Measurements from ENCODE around the gene MYO3B. TPM values are rescaled to one million over a fixed set of nuclear protein-coding genes. Genes with fewer than 3 reads are reported as not detected.
A peak's percentile ranks its signal among the peaks of the same experiment; 100 is the strongest.

Gene MYO3B
- polyA plus RNA-seq, 1 donor = 0.30 TPM

DNA sequence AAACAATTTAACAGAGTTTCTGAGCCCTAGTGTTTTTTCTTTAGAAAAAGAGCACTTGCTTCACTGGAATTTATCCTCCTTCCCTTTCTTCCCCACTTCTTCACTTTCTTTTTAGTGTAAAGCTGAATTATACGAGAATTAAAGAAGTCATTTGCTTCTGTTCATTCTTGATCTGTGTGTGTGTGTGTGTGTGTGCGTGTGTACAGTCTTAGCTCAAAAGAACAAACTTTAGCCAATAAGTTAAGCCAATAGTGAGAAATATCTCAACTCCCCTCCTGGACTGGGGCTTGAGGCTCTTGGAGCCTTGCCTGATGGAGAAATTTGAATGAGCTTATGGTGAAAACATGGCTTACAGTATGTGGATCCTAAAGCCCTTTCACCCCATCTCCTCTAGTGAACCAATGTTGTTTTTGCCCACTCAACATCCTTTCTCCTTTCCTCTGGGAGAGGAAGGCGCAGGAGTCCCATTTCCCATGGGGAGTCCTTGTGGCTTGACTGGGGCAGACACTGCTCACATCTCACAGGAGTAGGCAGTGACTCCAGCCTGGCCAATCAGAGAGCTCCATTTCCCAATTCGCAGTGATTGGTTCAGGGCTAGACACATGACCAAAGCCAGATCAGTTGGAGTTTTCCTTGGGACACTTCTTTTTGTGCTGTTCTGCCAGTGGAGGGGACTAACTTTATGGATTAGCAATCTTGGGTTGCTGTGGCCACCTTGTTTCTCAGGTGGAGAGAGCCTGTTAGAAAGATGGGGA, 16.3 kb upstream of the MYO3B start:
- no peak for DNase-seq
- Histone ChIP-seq H3K4me3 (ENCODE audit: low read length) (no peak overlapping the region), H3K27ac (ENCODE audit: low read length) (no peak overlapping the region), H3K36me3 (ENCODE audit: control insufficient read depth, insufficient read depth, low read length) (no peaks in the 10 kb centered on the region), H3K27me3 (ENCODE audit: control insufficient read depth, insufficient read depth, low read length) (no peaks in the 10 kb centered on the region), H3K9me3 (ENCODE audit: control insufficient read depth, low read depth, low read length) (no peaks in the 10 kb centered on the region), H3K4me1 (ENCODE audit: control insufficient read depth, insufficient read depth, low read length) (no peaks in the 10 kb centered on the region)
- no CpG with 5 or more reads among the region's 4 CpGs for WGBS (ENCODE audit: insufficient coverage, low lambda C conversion rate)

DNA sequence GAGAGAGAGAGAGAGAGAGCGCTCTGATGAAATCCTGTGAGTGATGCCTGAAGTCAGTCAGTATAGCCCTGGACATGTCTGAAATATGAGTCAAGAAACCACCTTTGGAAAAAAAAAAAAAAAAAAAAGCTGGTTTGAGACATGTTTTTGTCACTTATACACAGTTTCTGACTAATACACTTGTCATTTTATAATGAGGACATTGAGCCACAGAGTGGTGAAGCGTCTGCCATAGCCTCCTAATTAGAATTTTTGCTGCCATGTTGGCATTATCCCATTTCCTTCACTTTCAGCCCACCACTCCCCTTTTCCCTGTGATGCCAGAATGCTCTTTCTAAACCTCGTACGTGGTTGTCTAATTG, 15.7 kb upstream of the MYO3B start:
- DNase-seq = no peak
- Histone ChIP-seq H3K36me3 (ENCODE audit: control insufficient read depth, insufficient read depth, low read length) (no peaks in the 10 kb centered on the region), H3K9me3 (ENCODE audit: control insufficient read depth, low read depth, low read length) (no peaks in the 10 kb centered on the region), H3K27ac (ENCODE audit: low read length) (no peak overlapping the region), H3K4me1 (ENCODE audit: control insufficient read depth, insufficient read depth, low read length) (no peaks in the 10 kb centered on the region), H3K4me3 (ENCODE audit: low read length) (no peak overlapping the region), H3K27me3 (ENCODE audit: control insufficient read depth, insufficient read depth, low read length) (no peaks in the 10 kb centered on the region)
- 100% methylated on average over 1 of the region's 4 CpGs for WGBS (ENCODE audit: insufficient coverage, low lambda C conversion rate)

DNA sequence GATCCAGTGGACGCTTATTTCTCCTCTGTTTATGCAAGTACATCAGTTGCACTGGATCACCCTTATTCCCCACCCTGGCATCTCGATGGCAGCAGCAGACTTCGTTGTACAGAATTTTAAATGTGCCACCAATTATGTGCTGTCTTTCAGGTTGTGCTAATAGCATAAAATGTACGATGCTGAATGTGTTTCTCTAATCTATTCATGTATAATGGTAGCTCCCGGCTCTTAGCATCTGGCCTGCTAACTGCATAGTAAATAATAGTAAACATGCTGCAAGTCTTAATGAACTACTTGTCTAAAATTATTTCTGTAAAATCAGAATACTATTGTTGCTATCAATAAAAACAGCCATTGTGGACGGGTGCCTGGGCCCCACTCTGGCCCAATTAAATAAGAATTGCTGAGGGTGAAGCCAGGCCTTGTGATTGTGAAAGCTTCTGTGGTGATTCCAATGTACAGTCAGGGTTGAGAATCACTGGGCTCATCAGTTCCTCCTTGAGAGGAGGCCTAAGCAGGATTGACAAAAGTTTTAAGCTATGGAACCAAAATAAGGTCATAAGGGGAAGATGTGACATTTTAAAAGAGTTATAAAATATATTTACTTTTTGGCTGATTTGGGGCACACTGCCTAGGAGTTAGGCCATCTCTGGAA, 14.4 kb upstream of the MYO3B start:
- H3K4me1 ChIP-seq (ENCODE audit: control insufficient read depth, insufficient read depth, low read length) = no peaks in the 10 kb centered on the region
- no peak overlapping the region for H3K4me3 ChIP-seq (ENCODE audit: low read length)
- DNase-seq = no peak
- H3K27ac ChIP-seq (ENCODE audit: low read length) = no peak overlapping the region
- no peaks in the 10 kb centered on the region for H3K36me3 ChIP-seq (ENCODE audit: control insufficient read depth, insufficient read depth, low read length)
- WGBS (ENCODE audit: insufficient coverage, low lambda C conversion rate) = 100% methylated on average over 1 of the region's 6 CpGs
- H3K9me3 ChIP-seq (ENCODE audit: control insufficient read depth, low read depth, low read length) = no peaks in the 10 kb centered on the region
- H3K27me3 ChIP-seq (ENCODE audit: control insufficient read depth, insufficient read depth, low read length) = no peaks in the 10 kb centered on the region

DNA sequence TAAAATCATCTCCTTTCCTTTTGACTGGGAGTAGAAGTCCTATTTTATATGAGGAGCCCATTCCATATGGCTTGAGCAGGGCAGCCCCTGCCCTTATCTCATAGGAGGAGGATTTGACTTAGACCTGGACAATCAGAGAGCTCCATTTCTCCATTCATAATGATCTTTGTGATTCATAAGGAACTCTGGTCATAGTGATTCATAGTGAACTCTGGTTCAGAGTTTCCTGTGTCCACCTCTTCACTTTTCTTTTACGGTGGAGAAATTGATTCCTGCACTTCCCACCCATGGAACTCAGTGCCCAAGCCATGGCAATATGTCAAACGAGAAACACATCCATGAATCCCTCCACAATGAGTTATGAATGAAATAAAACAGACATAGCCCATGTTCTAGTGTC, 12.8 kb upstream of the MYO3B start:
- DNase-seq = no peak
- H3K4me1 ChIP-seq (ENCODE audit: control insufficient read depth, insufficient read depth, low read length) = no peaks in the 10 kb centered on the region
- no peaks in the 10 kb centered on the region for H3K36me3 ChIP-seq (ENCODE audit: control insufficient read depth, insufficient read depth, low read length)
- no peaks in the 10 kb centered on the region for H3K27me3 ChIP-seq (ENCODE audit: control insufficient read depth, insufficient read depth, low read length)
- H3K27ac ChIP-seq (ENCODE audit: low read length) = no peak overlapping the region
- H3K4me3 ChIP-seq (ENCODE audit: low read length) = no peak overlapping the region
- no CpG with 5 or more reads among the region's 2 CpGs for WGBS (ENCODE audit: insufficient coverage, low lambda C conversion rate)
- no peaks in the 10 kb centered on the region for H3K9me3 ChIP-seq (ENCODE audit: control insufficient read depth, low read depth, low read length)

DNA sequence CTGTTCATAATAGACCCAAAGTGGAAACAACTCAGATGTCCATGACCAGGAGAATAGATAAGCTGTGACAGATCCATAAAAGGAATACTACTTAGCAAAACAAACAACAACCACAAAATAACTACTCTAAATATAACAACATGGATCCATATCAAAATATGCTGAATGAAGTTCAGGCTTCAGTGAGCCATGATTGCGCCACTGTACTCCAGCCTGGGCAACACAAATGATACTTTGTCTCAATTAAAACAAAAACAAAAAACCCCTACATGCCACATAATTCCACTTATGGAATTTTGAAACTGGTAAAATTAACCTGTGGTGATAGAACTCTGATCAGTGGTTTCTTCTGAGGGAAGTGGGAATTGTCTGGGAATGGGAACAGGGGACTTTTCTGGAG, 11.2 kb upstream of the MYO3B start:
- Histone ChIP-seq H3K4me3 (ENCODE audit: low read length) (no peak overlapping the region), H3K27ac (ENCODE audit: low read length) (no peak overlapping the region), H3K27me3 (ENCODE audit: control insufficient read depth, insufficient read depth, low read length) (peaks cover 3% of the 10 kb centered on the region), H3K36me3 (ENCODE audit: control insufficient read depth, insufficient read depth, low read length) (no peaks in the 10 kb centered on the region), H3K4me1 (ENCODE audit: control insufficient read depth, insufficient read depth, low read length) (no peaks in the 10 kb centered on the region), H3K9me3 (ENCODE audit: control insufficient read depth, low read depth, low read length) (no peaks in the 10 kb centered on the region)
- WGBS (ENCODE audit: insufficient coverage, low lambda C conversion rate) = no CpG with 5 or more reads among the region's 1 CpG
- no peak for DNase-seq

DNA sequence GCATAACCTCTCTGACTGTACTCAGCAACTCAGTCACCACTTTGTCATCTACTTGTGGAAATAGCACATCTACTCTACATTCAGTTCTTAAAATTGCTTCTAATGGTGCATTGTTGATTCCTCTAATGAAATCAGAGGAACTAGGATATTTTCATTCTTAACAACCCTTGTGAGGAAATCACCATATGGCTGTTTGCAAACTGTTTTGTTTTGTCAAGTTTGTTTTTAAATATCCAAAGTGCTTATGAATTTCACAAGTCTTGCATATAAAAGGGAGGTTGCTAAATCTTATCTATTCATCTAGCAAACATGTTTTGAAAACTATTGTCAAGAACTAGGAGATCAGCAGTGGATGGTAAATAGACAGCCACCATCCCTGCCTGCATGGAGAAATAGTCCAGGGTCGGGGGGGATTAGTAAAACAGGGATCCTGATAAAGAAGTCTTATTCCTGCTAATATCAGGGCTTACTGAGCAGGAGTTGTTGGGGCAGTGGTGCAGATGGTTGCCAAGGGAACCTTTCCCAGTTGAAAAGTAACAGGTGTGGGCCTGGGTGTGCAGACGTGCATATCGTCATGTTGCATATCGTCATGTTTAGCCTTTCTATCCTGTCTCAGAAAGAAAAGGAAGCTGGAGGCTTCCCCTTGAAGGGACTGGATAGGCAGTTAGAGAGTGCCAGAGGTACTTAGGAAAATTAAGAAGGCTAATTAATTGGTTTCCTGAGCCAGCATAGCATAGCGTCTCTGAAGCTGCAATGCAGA, 7.5 kb upstream of the MYO3B start:
- DNase-seq = peak in 1 of 2 donors; percentile 26
- no CpG with 5 or more reads among the region's 5 CpGs for WGBS (ENCODE audit: insufficient coverage, low lambda C conversion rate)
- H3K4me3 ChIP-seq (ENCODE audit: low read length) = no peak overlapping the region

DNA sequence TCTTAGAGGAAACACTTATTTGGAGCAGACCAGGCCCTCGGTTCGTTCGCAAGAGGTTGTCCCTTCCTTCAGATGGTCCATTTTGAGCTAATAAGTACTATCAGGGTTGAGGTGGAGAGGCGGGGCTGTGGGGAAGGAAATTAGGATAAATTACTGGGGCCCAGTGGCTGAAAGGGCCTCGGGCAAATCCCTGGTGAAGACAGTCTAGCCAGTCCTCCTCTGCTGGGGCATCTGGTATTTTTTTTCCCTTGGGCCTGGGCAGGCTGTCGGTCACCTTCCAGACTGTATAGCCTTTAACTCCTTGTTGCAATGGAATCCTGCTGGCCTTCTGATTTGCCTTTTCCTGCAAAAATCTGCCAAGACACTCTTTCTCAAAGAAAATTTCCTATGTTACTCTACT, 1.7 kb upstream of the MYO3B start:
- Histone ChIP-seq H3K4me3 (ENCODE audit: low read length) (no peak overlapping the region), H3K4me1 (ENCODE audit: control insufficient read depth, insufficient read depth, low read length) (no peaks in the 10 kb centered on the region), H3K36me3 (ENCODE audit: control insufficient read depth, insufficient read depth, low read length) (no peaks in the 10 kb centered on the region), H3K9me3 (ENCODE audit: control insufficient read depth, low read depth, low read length) (no peaks in the 10 kb centered on the region), H3K27ac (ENCODE audit: low read length) (no peak overlapping the region), H3K27me3 (ENCODE audit: control insufficient read depth, insufficient read depth, low read length) (no peaks in the 10 kb centered on the region)
- DNase-seq = no peak
- 100% methylated on average over 1 of the region's 6 CpGs for WGBS (ENCODE audit: insufficient coverage, low lambda C conversion rate)

More for the DNA sequence above, 7.5 kb upstream of the MYO3B start:
- H3K9me3 ChIP-seq (ENCODE audit: control insufficient read depth, low read depth, low read length) = no peaks in the 10 kb centered on the region
- peaks cover 3% of the 10 kb centered on the region for H3K27me3 ChIP-seq (ENCODE audit: control insufficient read depth, insufficient read depth, low read length)
- no peaks in the 10 kb centered on the region for H3K36me3 ChIP-seq (ENCODE audit: control insufficient read depth, insufficient read depth, low read length)
- no peak overlapping the region for H3K27ac ChIP-seq (ENCODE audit: low read length)
- no peaks in the 10 kb centered on the region for H3K4me1 ChIP-seq (ENCODE audit: control insufficient read depth, insufficient read depth, low read length)

DNA sequence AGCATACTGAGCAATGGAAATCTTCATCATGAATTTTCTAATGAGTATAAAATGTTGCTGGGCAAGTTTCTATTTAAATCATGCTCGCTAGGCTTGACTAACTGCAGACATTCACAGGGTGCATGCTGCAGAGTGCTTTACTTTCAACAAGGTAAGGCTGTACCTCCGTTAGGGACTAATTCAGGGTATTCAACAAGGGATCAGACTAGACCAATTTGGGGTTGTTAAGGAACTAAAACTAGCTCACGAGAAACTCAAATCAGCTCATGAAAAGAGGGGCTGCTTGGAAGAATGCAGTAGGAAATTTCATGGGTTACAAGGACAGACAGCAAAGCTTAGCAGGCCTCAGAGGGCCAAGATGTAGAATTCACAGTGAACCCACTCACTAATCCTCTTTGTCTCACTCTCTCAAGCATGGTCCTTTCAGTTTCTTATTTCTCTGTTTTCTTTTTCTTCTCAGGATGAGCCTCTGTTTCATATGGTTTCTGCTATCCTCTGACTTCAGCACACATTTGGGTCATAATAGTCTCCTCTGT, 2.2 kb downstream of the MYO3B start:
- DNase-seq = no peak
- Histone ChIP-seq H3K4me3 (ENCODE audit: low read length) (no peak overlapping the region), H3K4me1 (ENCODE audit: control insufficient read depth, insufficient read depth, low read length) (no peaks in the 10 kb centered on the region), H3K36me3 (ENCODE audit: control insufficient read depth, insufficient read depth, low read length) (no peaks in the 10 kb centered on the region), H3K27me3 (ENCODE audit: control insufficient read depth, insufficient read depth, low read length) (no peaks in the 10 kb centered on the region), H3K27ac (ENCODE audit: low read length) (no peak overlapping the region), H3K9me3 (ENCODE audit: control insufficient read depth, low read depth, low read length) (no peaks in the 10 kb centered on the region)
- no CpG with 5 or more reads among the region's 3 CpGs for WGBS (ENCODE audit: insufficient coverage, low lambda C conversion rate)

DNA sequence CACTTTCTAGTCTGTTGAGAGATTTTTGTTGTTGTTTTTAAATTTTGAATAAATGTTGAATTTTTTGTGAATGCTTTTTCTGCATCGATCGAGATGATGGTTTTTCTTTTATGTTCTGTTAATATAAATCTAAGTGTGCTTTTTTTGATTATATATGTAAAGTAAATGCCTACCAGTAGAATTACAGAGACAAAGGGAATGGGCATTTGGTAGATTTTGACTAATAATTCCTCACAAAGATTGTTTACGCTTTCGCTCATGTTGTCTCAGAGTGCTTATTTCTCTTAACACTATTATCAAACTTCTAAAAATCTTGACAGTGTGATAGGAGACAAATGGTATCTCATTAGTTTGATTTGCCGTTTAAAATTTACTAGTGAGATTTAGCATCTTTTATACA, 3.7 kb downstream of the MYO3B start:
- Histone ChIP-seq H3K36me3 (ENCODE audit: control insufficient read depth, insufficient read depth, low read length) (no peaks in the 10 kb centered on the region), H3K4me3 (ENCODE audit: low read length) (no peak overlapping the region), H3K9me3 (ENCODE audit: control insufficient read depth, low read depth, low read length) (no peaks in the 10 kb centered on the region), H3K27me3 (ENCODE audit: control insufficient read depth, insufficient read depth, low read length) (no peaks in the 10 kb centered on the region), H3K27ac (ENCODE audit: low read length) (no peak overlapping the region), H3K4me1 (ENCODE audit: control insufficient read depth, insufficient read depth, low read length) (no peaks in the 10 kb centered on the region)
- no peak for DNase-seq
- WGBS (ENCODE audit: insufficient coverage, low lambda C conversion rate) = 100% methylated on average over 2 of the region's 5 CpGs

DNA sequence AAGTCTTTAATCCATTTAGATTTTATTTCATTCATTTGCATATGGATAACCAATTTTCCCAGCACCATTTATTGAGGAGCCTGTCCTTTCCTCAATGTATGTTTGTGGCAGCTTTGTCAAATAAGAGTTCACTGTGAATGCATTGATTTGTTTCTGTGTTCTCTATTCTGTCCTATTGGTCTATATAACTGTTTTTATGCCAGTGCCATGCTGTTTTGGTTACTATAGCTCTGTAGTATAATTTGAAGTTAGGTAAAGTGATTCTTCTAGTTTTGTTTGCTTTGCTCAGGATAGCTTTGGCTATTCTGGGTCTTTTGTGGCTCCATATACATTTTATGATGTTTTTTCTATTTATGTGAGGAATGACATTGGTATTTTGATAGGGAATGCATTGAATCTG, 7.4 kb downstream of the MYO3B start:
- no peak for DNase-seq
- Histone ChIP-seq H3K27ac (ENCODE audit: low read length) (no peak overlapping the region), H3K9me3 (ENCODE audit: control insufficient read depth, low read depth, low read length) (no peaks in the 10 kb centered on the region), H3K4me3 (ENCODE audit: low read length) (no peak overlapping the region), H3K4me1 (ENCODE audit: control insufficient read depth, insufficient read depth, low read length) (no peaks in the 10 kb centered on the region), H3K27me3 (ENCODE audit: control insufficient read depth, insufficient read depth, low read length) (no peaks in the 10 kb centered on the region), H3K36me3 (ENCODE audit: control insufficient read depth, insufficient read depth, low read length) (no peaks in the 10 kb centered on the region)
